ENCODE data around the gene C2CD4D.

DNA sequence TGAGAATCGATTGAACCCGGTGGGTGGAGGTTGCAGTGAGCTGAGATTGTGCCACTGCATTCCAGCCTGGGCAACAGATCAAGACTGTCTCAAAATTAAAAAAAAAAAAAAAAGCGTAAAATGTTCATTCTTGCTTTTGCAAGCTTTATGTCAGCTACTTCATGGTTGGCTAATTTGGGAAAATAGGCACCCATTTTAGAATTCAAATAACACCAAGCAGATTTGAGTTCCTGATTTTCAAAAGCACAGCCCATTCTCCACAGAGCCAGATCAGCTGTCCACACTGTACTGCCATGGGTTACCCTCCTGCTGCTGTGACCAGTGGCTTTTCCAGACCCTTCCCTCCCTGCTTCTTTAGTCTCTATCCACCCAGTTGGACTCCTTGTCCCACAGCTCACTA, 9.5 kb upstream of the C2CD4D start:
- TF ChIP-seq, protein P1, sequence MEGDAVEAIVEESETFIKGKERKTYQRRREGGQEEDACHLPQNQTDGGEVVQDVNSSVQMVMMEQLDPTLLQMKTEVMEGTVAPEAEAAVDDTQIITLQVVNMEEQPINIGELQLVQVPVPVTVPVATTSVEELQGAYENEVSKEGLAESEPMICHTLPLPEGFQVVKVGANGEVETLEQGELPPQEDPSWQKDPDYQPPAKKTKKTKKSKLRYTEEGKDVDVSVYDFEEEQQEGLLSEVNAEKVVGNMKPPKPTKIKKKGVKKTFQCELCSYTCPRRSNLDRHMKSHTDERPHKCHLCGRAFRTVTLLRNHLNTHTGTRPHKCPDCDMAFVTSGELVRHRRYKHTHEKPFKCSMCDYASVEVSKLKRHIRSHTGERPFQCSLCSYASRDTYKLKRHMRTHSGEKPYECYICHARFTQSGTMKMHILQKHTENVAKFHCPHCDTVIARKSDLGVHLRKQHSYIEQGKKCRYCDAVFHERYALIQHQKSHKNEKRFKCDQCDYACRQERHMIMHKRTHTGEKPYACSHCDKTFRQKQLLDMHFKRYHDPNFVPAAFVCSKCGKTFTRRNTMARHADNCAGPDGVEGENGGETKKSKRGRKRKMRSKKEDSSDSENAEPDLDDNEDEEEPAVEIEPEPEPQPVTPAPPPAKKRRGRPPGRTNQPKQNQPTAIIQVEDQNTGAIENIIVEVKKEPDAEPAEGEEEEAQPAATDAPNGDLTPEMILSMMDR (optimal IDR thresholded peaks at IDR 0.05 in 1 of 3, IDR thresholded peaks at IDR 0.05 in 1 of 3, conservative IDR thresholded peaks at IDR 0.05 in 1 of 3; ENCODE audit: extremely low read depth in 1 of 3, insufficient read depth in 2 of 3, low read length in 3 of 3): no peak
- TF ChIP-seq EZH2 (IDR thresholded peaks at IDR 0.05; ENCODE audit: low read length): no peak
